A549 (cell line): ENCODE measurements around the gene AQR. TPM values are rescaled to one million over a fixed set of nuclear protein-coding genes. Genes with fewer than 3 reads are reported as not detected.
A peak's percentile ranks its signal among the peaks of the same experiment; 100 is the strongest.

ENCODE experiments used
- ATAC-seq, 2 experiments: fragments of 200-7000 bp in 1 of 2; fragments of >200 bp in 1 of 2; cut with Nextera tagmentation in 1 of 2; cut with Tn5 transposase in 1 of 2; 3 replicates each; pipeline versions ENCODE4 v1.8.0 to v1.9.1; 2018 to 2020; ENCODE audit warnings: mild to moderate bottlenecking in 1 of 2, moderate library complexity in 1 of 2
- CTCF ChIA-PET: fragments of 300-600 bp; sonication (Branson Sonifier 250); formaldehyde crosslinking; extraction: SDS; loops from one replicate; lab custom pipeline; 2021; ENCODE audit warnings: antibody characterized with exemption, inconsistent platforms; lab: Yijun Ruan, JAX
- POLR2A ChIA-PET: fragments of 350-600 bp; formaldehyde crosslinking; extraction: SDS; loops from one replicate; lab custom pipeline; 2021; ENCODE audit warnings: antibody characterized with exemption, inconsistent platforms; lab: Yijun Ruan, JAX
- DNase-seq, 2 experiments: peaks; one replicate each; pipeline versions ENCODE4 v3.0.0 to v3.0.0-alpha.2; 2011 to 2016; ENCODE audit warnings: low read depth in 1 of 2, low spot score in 1 of 2
- FAIRE-seq: peaks from 2 replicates; lab custom pipeline; 2011; peaks lifted over from hg19 to GRCh38; lab: Jason Lieb, UNC
- H3K27ac ChIP-seq, 2 experiments: fragments of >200 bp; sonication (Bioruptor Twin); formaldehyde crosslinking; 3 replicates each; pipeline ENCODE4 v1.5.1; 2016 to 2017
- H3K4me1 ChIP-seq: fragments of >200 bp; sonication (Bioruptor Twin); formaldehyde crosslinking; 3 replicates; pipeline ENCODE4 v1.6.1; 2016
- H3K4me2 ChIP-seq: fragments of >200 bp; sonication (Bioruptor Twin); formaldehyde crosslinking; 3 replicates; pipeline ENCODE4 v1.6.1; 2016
- H3K4me3 ChIP-seq: fragments of >200 bp; sonication (Bioruptor Twin); formaldehyde crosslinking; 3 replicates; pipeline ENCODE4 v1.5.1; 2016
- H3K9me3 ChIP-seq: fragments of >200 bp; sonication (Bioruptor Twin); formaldehyde crosslinking; 3 replicates; pipeline ENCODE4 v1.6.1; 2016
- CBX2 ChIP-seq: fragments of 200-600 bp; sonication (generic); IDR thresholded peaks from 2 replicates; pipeline ENCODE4 v1.6.1; 2016; ENCODE audit warnings: low read depth, mild to moderate bottlenecking, borderline replicate concordance
- CEBPB ChIP-seq, 2 experiments: fragments of >200 bp in 1 of 2; sonication (Bioruptor Twin) in 1 of 2; formaldehyde crosslinking in 1 of 2; IDR thresholded peaks; 2 replicates each; pipeline ENCODE4 v1.6.1; 2012 to 2016
- CHD2 ChIP-seq: fragments of 150-350 bp; IDR thresholded peaks from 2 replicates; pipeline ENCODE4 v1.6.1; 2014; ENCODE audit warnings: low read length; ENCODE audit not compliant: partially characterized antibody
- CHD4 ChIP-seq: fragments of 200-600 bp; sonication (generic); IDR thresholded peaks from 2 replicates; pipeline ENCODE4 v1.6.1; 2016; ENCODE audit warnings: antibody characterized with exemption, mild to moderate bottlenecking, borderline replicate concordance
- EHF ChIP-seq: fragments of 250-450 bp; sonication (Bioruptor Pico); IDR thresholded peaks from 2 replicates; pipeline ENCODE4 v1.5.0; 2020; ENCODE audit warnings: mild to moderate bottlenecking
- EP300 ChIP-seq, 2 experiments: fragments of >200 bp; sonication (Bioruptor Twin); formaldehyde crosslinking; IDR thresholded peaks; 2 replicates in 1 of 2; 3 replicates in 1 of 2; pipeline ENCODE4 v1.6.1; 2016 to 2017
- FOSL2 ChIP-seq, 2 experiments: fragments of 450-650 bp in 1 of 2; fragments of >200 bp in 1 of 2; sonication (Bioruptor Twin) in 1 of 2; formaldehyde crosslinking; IDR thresholded peaks; 2 replicates each; pipeline versions ENCODE4 v1.5.0 to v1.6.1; 2016 to 2020; ENCODE audit warnings: mild to moderate bottlenecking in 1 of 2, moderate library complexity in 1 of 2
- FOXS1 ChIP-seq: fragments of 250-450 bp; sonication (Bioruptor Pico); IDR thresholded peaks from 2 replicates; pipeline ENCODE4 v1.5.0; 2020; ENCODE audit warnings: mild to moderate bottlenecking, moderate library complexity
- HOXA7 ChIP-seq: fragments of 250-450 bp; sonication (Bioruptor Pico); IDR thresholded peaks from 2 replicates; pipeline ENCODE4 v1.5.0; 2020; ENCODE audit warnings: mild to moderate bottlenecking, moderate library complexity
- NFE2L2 ChIP-seq: fragments of 150-350 bp; conservative IDR thresholded peaks from 2 replicates; pipeline ENCODE4 v1.6.1; 2014; ENCODE audit warnings: low read length
- NR3C1 ChIP-seq: fragments of >200 bp; sonication (Bioruptor Twin); formaldehyde crosslinking; IDR thresholded peaks from 3 replicates; pipeline ENCODE4 v1.6.1; 2017
- SREBF2 ChIP-seq: fragments of 450-650 bp; IDR thresholded peaks from 2 replicates; pipeline ENCODE4 v1.6.1; 2014; ENCODE audit warnings: mild to moderate bottlenecking, moderate library complexity
- TP53 ChIP-seq: fragments of 250-450 bp; sonication (Bioruptor Pico); IDR thresholded peaks from 2 replicates; pipeline ENCODE4 v1.5.0; 2021; ENCODE audit warnings: mild to moderate bottlenecking, moderate library complexity
- ZFP36 ChIP-seq: fragments of 450-650 bp; IDR thresholded peaks from 2 replicates; pipeline ENCODE4 v1.6.1; 2014; ENCODE audit warnings: borderline replicate concordance; ENCODE audit not compliant: partially characterized antibody
- WGBS: methylation state at CpG from one replicate; pipeline ENCODE4 v1.1.6; 2017; ENCODE audit errors: missing lambda C conversion rate; 5-methylcytosine and 5-hydroxymethylcytosine counted together
- polyA plus RNA-seq, 4 experiments: library from polyadenylated mRNA; depleted of rRNA in 3 of 4; stranded (reverse); fragments of >200 nt; fragmentation: RNase III in 1 of 4; extraction: RNeasy Plus Mini Kit Qiagen cat#74134 plus additional on column Dnase treatment in 1 of 4; gene quantifications; 2 replicates in 3 of 4; 3 replicates in 1 of 4; pipeline ENCODE4 v1.2.3, GENCODE V29; 2011 to 2017
- TF ChIP-seq, protein P1 (sequence below): fragments of 200-600 bp; sonication (generic); IDR thresholded peaks from 2 replicates; pipeline ENCODE4 v1.6.1; 2016; ENCODE audit warnings: antibody characterized with exemption, mild to moderate bottlenecking, moderate library complexity
- TF ChIP-seq, protein P2 (sequence below): fragments of 250-450 bp; sonication (Bioruptor Pico); IDR thresholded peaks from 2 replicates; pipeline ENCODE4 v1.5.0; 2021; ENCODE audit warnings: mild to moderate bottlenecking, moderate library complexity, borderline replicate concordance

AQR gene
- polyA plus RNA-seq, 2 of the 4 experiments (the other 2 are of a cell fraction) = 22.3 to 58.5 TPM

DNA sequence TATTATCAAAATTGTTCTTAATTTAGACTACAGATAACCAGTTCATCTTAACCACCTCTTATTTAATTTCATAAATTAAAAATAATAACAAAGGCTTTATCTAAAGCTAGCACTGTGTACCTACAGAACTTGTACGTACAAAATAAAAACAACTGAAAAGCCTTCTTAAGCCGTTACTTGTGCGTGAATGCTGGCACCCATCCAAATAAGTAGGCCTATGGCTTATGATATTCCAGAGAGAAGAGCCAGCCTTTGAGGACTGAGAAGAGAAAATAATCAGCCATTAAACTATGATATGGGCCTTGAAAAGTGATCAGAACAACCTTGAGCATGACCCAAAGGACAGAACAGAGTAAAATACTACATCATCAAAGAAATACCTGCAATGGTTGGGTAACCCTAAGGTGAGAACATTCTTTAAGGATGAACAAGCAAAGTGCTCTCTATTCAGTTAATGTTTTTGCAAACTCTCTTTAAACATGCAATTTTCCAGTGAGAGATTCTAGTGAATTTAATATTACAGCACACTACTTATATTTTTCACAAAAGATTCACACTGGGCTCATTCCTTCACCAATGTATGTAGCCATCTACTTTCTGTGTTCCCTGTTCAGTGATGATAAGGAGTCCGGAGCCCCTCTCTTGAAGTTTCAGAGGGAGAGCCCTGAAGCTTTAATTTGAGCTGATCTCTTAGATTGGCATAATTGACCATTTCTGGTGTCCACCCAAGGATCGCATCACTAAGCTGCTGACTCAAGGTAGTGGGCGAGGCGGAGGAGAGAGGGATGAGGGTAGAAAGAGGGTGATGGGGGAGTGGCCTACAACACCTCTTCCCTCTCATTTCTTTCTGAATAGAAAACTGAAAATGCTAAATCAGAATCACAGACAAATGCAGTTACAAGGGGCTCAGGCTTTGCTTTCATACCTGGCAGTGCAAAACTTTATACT, 166.5 kb downstream of the AQR start:
- CTCF ChIA-PET = interaction anchor here (1.0 to 2.6 kb wide), 4 partner anchors 8 to 181 kb away, joined by 3 to 6 read pairs (median 3); no protein-coding TSS in a partner anchor
- Histone ChIP-seq H3K27ac (no peak overlapping the region), H3K9me3 (no peaks in the 10 kb centered on the region), H3K4me3 (no peak overlapping the region), H3K4me2 (no peak overlapping the region), H3K4me1 (peaks cover 13% of the 10 kb centered on the region)
- DNase-seq = no peak
- 87% methylated on average over 7 of the region's 7 CpGs for WGBS
- FAIRE-seq = peak; percentile 18
- no peak for ATAC-seq
- TF ChIP-seq CHD2 (no peak), FOXS1 (no peak), CHD4 (no peak), CBX2 (no peak), ZFP36 (no peak), EP300 (IDR thresholded peaks at IDR 0.05) (no peak), TP53 (CRISPR knock-in tag) (no peak), CEBPB (IDR thresholded peaks at IDR 0.05) (no peak), EHF (no peak), FOSL2 (IDR thresholded peaks at IDR 0.05) (no peak), FOSL2 (CRISPR knock-in tag; IDR thresholded peaks at IDR 0.05) (no peak), HOXA7 (CRISPR knock-in tag) (no peak), NR3C1 (no peak)
- TF ChIP-seq, protein P1, sequence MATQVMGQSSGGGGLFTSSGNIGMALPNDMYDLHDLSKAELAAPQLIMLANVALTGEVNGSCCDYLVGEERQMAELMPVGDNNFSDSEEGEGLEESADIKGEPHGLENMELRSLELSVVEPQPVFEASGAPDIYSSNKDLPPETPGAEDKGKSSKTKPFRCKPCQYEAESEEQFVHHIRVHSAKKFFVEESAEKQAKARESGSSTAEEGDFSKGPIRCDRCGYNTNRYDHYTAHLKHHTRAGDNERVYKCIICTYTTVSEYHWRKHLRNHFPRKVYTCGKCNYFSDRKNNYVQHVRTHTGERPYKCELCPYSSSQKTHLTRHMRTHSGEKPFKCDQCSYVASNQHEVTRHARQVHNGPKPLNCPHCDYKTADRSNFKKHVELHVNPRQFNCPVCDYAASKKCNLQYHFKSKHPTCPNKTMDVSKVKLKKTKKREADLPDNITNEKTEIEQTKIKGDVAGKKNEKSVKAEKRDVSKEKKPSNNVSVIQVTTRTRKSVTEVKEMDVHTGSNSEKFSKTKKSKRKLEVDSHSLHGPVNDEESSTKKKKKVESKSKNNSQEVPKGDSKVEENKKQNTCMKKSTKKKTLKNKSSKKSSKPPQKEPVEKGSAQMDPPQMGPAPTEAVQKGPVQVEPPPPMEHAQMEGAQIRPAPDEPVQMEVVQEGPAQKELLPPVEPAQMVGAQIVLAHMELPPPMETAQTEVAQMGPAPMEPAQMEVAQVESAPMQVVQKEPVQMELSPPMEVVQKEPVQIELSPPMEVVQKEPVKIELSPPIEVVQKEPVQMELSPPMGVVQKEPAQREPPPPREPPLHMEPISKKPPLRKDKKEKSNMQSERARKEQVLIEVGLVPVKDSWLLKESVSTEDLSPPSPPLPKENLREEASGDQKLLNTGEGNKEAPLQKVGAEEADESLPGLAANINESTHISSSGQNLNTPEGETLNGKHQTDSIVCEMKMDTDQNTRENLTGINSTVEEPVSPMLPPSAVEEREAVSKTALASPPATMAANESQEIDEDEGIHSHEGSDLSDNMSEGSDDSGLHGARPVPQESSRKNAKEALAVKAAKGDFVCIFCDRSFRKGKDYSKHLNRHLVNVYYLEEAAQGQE = no peak
- TF ChIP-seq, protein P2, sequence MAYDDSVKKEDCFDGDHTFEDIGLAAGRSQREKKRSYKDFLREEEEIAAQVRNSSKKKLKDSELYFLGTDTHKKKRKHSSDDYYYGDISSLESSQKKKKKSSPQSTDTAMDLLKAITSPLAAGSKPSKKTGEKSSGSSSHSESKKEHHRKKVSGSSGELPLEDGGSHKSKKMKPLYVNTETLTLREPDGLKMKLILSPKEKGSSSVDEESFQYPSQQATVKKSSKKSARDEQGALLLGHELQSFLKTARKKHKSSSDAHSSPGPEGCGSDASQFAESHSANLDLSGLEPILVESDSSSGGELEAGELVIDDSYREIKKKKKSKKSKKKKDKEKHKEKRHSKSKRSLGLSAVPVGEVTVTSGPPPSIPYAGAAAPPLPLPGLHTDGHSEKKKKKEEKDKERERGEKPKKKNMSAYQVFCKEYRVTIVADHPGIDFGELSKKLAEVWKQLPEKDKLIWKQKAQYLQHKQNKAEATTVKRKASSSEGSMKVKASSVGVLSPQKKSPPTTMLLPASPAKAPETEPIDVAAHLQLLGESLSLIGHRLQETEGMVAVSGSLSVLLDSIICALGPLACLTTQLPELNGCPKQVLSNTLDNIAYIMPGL = no peak
- POLR2A ChIA-PET = no interaction called here

DNA sequence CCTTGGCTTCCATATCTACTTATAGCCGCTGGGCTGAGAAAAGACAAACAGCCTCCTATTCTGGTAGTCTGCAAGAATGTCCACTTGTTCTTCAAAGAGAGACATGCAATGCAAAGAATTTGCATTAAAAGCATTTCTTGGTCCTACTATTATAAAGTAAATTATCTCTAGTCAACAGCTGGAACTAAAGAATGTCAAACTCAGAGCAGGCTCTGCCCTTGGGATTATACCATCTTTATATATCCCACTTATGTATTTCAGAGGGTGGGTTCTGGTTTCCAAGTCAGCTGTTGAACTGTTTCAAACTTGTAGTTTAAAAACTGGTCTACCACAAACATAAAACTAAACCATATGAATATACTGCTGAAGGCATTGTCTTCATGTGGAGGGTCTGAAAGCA, 167.2 kb downstream of the AQR start:
- DNase-seq = no peak
- H3K4me3 ChIP-seq = no peak overlapping the region
- ATAC-seq = no peak
- FAIRE-seq = no peak
- no peak overlapping the region for H3K27ac ChIP-seq
- WGBS = 88% methylated on average over 1 of the region's 1 CpG
- no peak overlapping the region for H3K4me2 ChIP-seq
- ChIA-PET POLR2A (no interaction called here), CTCF (interaction anchor here (1.0 to 2.6 kb wide), 4 partner anchors 9 to 180 kb away, joined by 3 to 6 read pairs (median 3); no protein-coding TSS in a partner anchor)
- no peak for TF ChIP-seq NFE2L2
- TF ChIP-seq, protein P1 = no peak
- TF ChIP-seq SREBF2 = no peak
- H3K9me3 ChIP-seq = no peaks in the 10 kb centered on the region
- peaks cover 13% of the 10 kb centered on the region for H3K4me1 ChIP-seq

Other genes starting within 250 kb of the AQR start
- not detected in 2 replicates for gene GJD2, start 214.7 kb downstream of the AQR start, polyA plus RNA-seq (2011; rRNA removed)
- not detected in 3 replicates for gene GJD2, start 214.7 kb downstream of the AQR start, polyA plus RNA-seq (2017; fragmentation: RNase III; extraction: RNeasy Plus Mini Kit Qiagen cat#74134 plus additional on column Dnase treatment)
- gene ACTC1, start 174.2 kb downstream of the AQR start, polyA plus RNA-seq (2011; rRNA removed) = 0.19 and 0.22 TPM in 2 replicates
- gene ACTC1, start 174.2 kb downstream of the AQR start, polyA plus RNA-seq (2017; fragmentation: RNase III; extraction: RNeasy Plus Mini Kit Qiagen cat#74134 plus additional on column Dnase treatment) = 0.43 to 1.1 TPM (median 1.0 TPM) in 3 replicates
- 46.2 and 49.0 TPM in 2 replicates for gene ZNF770, start 18.5 kb upstream of the AQR start, polyA plus RNA-seq (2011; rRNA removed)
- gene ZNF770, start 18.5 kb upstream of the AQR start, polyA plus RNA-seq (2017; fragmentation: RNase III; extraction: RNeasy Plus Mini Kit Qiagen cat#74134 plus additional on column Dnase treatment) = 23.8 to 25.1 TPM (median 24.9 TPM) in 3 replicates
- gene NANOGP8, start 115.6 kb upstream of the AQR start, polyA plus RNA-seq (2011; rRNA removed) = not detected in 2 replicates
- gene NANOGP8, start 115.6 kb upstream of the AQR start, polyA plus RNA-seq (2017; fragmentation: RNase III; extraction: RNeasy Plus Mini Kit Qiagen cat#74134 plus additional on column Dnase treatment) = not detected in 3 replicates